ENCODE data around the gene MAPKAP1. TPM values are rescaled to one million over a fixed set of nuclear protein-coding genes. Genes with fewer than 3 reads are reported as not detected.

Gene MAPKAP1
- total RNA-seq, 1 donor from 2014 or later, result 63.4 TPM

- Mint-ChIP-seq H3K36me3 (ENCODE audit: low read depth) (peaks cover 43% of the 10 kb centered on the region), H3K27ac (ENCODE audit: unreplicated experiment) (no peak overlapping the region), H3K27me3 (ENCODE audit: low read depth) (no peaks in the 10 kb centered on the region), H3K4me3 (no peak overlapping the region), H3K9me3 (peaks cover 18% of the 10 kb centered on the region), H3K4me1 (peaks cover 22% of the 10 kb centered on the region)
- DNase-seq (ENCODE audit: low read depth, low spot score), result no peak
- no peak for TF ChIP-seq CTCF (conservative IDR thresholded peaks at IDR 0.05)
Observed at GRCh38 chr9:125457357-125457756, 249.7 kb downstream of the MAPKAP1 start.

GRCh38 chr9:125455876-125456275, 251.1 kb downstream of the MAPKAP1 start:
- no peak overlapping the region for H3K27ac Mint-ChIP-seq (ENCODE audit: unreplicated experiment)
- H3K36me3 Mint-ChIP-seq (ENCODE audit: low read depth), result peaks cover 50% of the 10 kb centered on the region
- H3K27me3 Mint-ChIP-seq (ENCODE audit: low read depth), result no peaks in the 10 kb centered on the region
- peaks cover 18% of the 10 kb centered on the region for H3K9me3 Mint-ChIP-seq
- no peak for DNase-seq (ENCODE audit: low read depth, low spot score)
- no peak overlapping the region for H3K4me3 Mint-ChIP-seq
- no peak for TF ChIP-seq CTCF (conservative IDR thresholded peaks at IDR 0.05)
- peaks cover 7% of the 10 kb centered on the region for H3K4me1 Mint-ChIP-seq

- H3K27me3 Mint-ChIP-seq (ENCODE audit: low read depth), result no peaks in the 10 kb centered on the region
- DNase-seq (ENCODE audit: low read depth, low spot score), result no peak
- no peak overlapping the region for H3K27ac Mint-ChIP-seq (ENCODE audit: unreplicated experiment)
- TF ChIP-seq CTCF (conservative IDR thresholded peaks at IDR 0.05), result no peak
- H3K4me3 Mint-ChIP-seq, result no peak overlapping the region
- peaks cover 3% of the 10 kb centered on the region for H3K4me1 Mint-ChIP-seq
- peaks cover 50% of the 10 kb centered on the region for H3K36me3 Mint-ChIP-seq (ENCODE audit: low read depth)
- H3K9me3 Mint-ChIP-seq, result peaks cover 18% of the 10 kb centered on the region
Observed at GRCh38 chr9:125455132-125455531, 251.9 kb downstream of the MAPKAP1 start.

GRCh38 chr9:125447202-125447802, 259.7 kb downstream of the MAPKAP1 start:
- no peaks in the 10 kb centered on the region for H3K9me3 Mint-ChIP-seq
- H3K4me1 Mint-ChIP-seq, result peaks cover 43% of the 10 kb centered on the region
- H3K27ac Mint-ChIP-seq (ENCODE audit: unreplicated experiment), result peak overlapping the region; percentile 54
- DNase-seq (ENCODE audit: low read depth, low spot score), result no peak
- no peaks in the 10 kb centered on the region for H3K27me3 Mint-ChIP-seq (ENCODE audit: low read depth)
- H3K4me3 Mint-ChIP-seq, result no peak overlapping the region
- peaks cover 11% of the 10 kb centered on the region for H3K36me3 Mint-ChIP-seq (ENCODE audit: low read depth)
- no peak for TF ChIP-seq CTCF (conservative IDR thresholded peaks at IDR 0.05)

GRCh38 chr9:125446561-125447094, 260.4 kb downstream of the MAPKAP1 start:
- peaks cover 43% of the 10 kb centered on the region for H3K4me1 Mint-ChIP-seq
- H3K36me3 Mint-ChIP-seq (ENCODE audit: low read depth), result peaks cover 10% of the 10 kb centered on the region
- TF ChIP-seq CTCF (conservative IDR thresholded peaks at IDR 0.05), result no peak
- H3K27ac Mint-ChIP-seq (ENCODE audit: unreplicated experiment), result peak overlapping the region; percentile 39
- H3K4me3 Mint-ChIP-seq, result no peak overlapping the region
- no peak for DNase-seq (ENCODE audit: low read depth, low spot score)
- H3K9me3 Mint-ChIP-seq, result no peaks in the 10 kb centered on the region
- no peaks in the 10 kb centered on the region for H3K27me3 Mint-ChIP-seq (ENCODE audit: low read depth)

Measured in neural crest cell (in vitro differentiated cells).